ENCODE measurements around the gene FAM168A. TPM values are rescaled to one million over a fixed set of nuclear protein-coding genes. Genes with fewer than 3 reads are reported as not detected.

Gene FAM168A
- total and polyA plus RNA-seq, 10 of the 15 experiments (the other 5 are each of a cell fraction or from before 2014, with no cell fraction given): 1.7 to 20.0 (median 10.0) TPM

DNA sequence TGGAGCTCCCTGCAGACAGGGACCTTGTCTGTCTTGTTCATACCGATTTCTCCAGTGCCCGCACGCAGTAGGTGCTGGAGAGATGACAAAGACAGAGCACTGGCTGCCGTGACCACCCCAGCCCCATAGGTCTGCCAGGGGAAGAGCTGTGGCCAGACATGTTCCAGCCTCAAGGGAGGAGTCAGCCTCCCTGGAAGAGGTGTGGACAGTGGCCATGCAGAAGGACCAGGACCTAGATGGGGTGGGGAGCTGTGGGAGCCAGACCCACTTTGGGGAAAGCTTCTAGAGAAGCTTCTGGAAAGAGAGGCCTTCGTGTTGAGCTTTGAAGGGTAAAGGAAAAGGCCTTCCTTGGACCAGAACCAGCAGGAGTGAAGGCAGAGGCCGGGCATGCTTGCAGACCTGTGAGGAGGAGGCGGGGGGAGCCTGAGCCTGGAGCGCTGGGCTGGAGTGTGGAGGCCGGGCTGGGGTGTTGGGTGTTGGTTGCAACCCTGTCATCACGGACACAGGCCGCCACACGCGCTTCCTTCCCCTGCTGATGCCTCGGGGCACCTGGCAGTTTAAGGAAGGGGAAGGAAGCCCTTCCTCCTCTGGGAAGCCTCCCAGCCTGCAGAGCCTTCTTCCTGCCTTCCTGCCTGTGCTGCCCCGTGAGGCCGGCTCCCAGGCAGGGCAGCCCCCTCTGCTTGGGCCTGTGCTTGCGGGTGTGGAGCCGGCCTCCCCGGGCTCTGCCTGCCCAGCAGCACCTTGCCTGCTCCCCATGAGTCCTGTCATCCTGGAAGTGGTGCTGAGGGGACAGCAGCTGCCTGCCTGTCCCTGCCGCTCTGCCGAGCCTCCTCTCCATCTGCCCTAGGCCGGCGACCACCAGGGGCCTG lies 209.4 kb downstream of the FAM168A start:
- no peak for ATAC-seq
- WGBS (ENCODE audit: insufficient coverage, insufficient replicate concordance, low lambda C conversion rate, missing lambda C conversion rate): 55% methylated on average over 19 of the region's 23 CpGs
- intact Hi-C loops (cut with micrococcal nuclease; ENCODE audit: unreplicated experiment) (no loop called here), in situ Hi-C loops (cut with MboI) (no loop called here)
- Histone ChIP-seq H3K4me2 (ENCODE audit: control insufficient read depth, insufficient read depth) (peak overlapping the region; percentile 88), H3K4me3 (no peak overlapping the region), H3K27me3 (replicated peaks in 1 of 2; ENCODE audit: control insufficient read depth in 2 of 2, insufficient read depth in 2 of 2, low read length in 1 of 2) (no peaks in the 10 kb centered on the region), H3K9ac (ENCODE audit: control insufficient read depth, insufficient read depth, low read length) (peak overlapping the region; percentile 32), H4K20me1 (ENCODE audit: control insufficient read depth, insufficient read depth) (no peaks in the 10 kb centered on the region), H3K36me3 (ENCODE audit: control insufficient read depth in 2 of 2, insufficient read depth in 2 of 2, low read length in 1 of 2) (peaks cover 7 to 42% of the 10 kb centered on the region in 2 experiments; a peak in 2 of 4 replicates), H2AFZ (ENCODE audit: control insufficient read depth, low read depth, low read length) (no peak overlapping the region), H3K4me1 (ENCODE audit: control insufficient read depth, insufficient read depth, low read length) (peaks cover 54% of the 10 kb centered on the region), H3K27ac (ENCODE audit: control insufficient read depth, insufficient read depth) (peak overlapping the region; percentile 95), H3K9me3 (replicated peaks; ENCODE audit: control insufficient read depth, insufficient read depth, low read length) (no peaks in the 10 kb centered on the region), H3K79me2 (ENCODE audit: control insufficient read depth, insufficient read depth, low read length) (peaks cover 72% of the 10 kb centered on the region)
- ChIA-PET POLR2A (interaction anchor here (0.6 to 2.2 kb wide), 3 partner anchors 10 to 601 kb away, joined by 3 to 9 read pairs (median 5); no protein-coding TSS in a partner anchor), SMC1A (ENCODE audit: uncharacterized antibody, unreplicated experiment) (interaction anchor here (0.7 to 1.5 kb wide), 5 partner anchors 9 to 37 kb away, joined by 3 to 4 read pairs (median 3); no protein-coding TSS in a partner anchor), RAD21 (ENCODE audit: unreplicated experiment) (interaction anchor here (1.1 kb wide), 1 partner anchor 37 kb away, joined by 3 read pairs; no protein-coding TSS in a partner anchor), CTCF (interaction anchor here (0.6 to 25.6 kb wide), 6 partner anchors 11 to 802 kb away, joined by 3 to 400 read pairs (median 4); partner anchors contain the start of gene RELT)
- no peak for FAIRE-seq
- no peak for DNase-seq (ENCODE audit: low read depth, low spot score)
- TF ChIP-seq, protein P1, sequence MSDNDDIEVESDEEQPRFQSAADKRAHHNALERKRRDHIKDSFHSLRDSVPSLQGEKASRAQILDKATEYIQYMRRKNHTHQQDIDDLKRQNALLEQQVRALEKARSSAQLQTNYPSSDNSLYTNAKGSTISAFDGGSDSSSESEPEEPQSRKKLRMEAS (IDR thresholded peaks at IDR 0.05; ENCODE audit: low read depth, low read length): no peak
- TF ChIP-seq LARP7 (IDR thresholded peaks at IDR 0.05) (no peak), SMC3 (IDR thresholded peaks at IDR 0.05; ENCODE audit: borderline replicate concordance, low read length) (no peak), ZZZ3 (IDR thresholded peaks at IDR 0.05; ENCODE audit: control insufficient read depth, insufficient read length, low read depth) (no peak)
- TF ChIP-seq, protein P2, sequence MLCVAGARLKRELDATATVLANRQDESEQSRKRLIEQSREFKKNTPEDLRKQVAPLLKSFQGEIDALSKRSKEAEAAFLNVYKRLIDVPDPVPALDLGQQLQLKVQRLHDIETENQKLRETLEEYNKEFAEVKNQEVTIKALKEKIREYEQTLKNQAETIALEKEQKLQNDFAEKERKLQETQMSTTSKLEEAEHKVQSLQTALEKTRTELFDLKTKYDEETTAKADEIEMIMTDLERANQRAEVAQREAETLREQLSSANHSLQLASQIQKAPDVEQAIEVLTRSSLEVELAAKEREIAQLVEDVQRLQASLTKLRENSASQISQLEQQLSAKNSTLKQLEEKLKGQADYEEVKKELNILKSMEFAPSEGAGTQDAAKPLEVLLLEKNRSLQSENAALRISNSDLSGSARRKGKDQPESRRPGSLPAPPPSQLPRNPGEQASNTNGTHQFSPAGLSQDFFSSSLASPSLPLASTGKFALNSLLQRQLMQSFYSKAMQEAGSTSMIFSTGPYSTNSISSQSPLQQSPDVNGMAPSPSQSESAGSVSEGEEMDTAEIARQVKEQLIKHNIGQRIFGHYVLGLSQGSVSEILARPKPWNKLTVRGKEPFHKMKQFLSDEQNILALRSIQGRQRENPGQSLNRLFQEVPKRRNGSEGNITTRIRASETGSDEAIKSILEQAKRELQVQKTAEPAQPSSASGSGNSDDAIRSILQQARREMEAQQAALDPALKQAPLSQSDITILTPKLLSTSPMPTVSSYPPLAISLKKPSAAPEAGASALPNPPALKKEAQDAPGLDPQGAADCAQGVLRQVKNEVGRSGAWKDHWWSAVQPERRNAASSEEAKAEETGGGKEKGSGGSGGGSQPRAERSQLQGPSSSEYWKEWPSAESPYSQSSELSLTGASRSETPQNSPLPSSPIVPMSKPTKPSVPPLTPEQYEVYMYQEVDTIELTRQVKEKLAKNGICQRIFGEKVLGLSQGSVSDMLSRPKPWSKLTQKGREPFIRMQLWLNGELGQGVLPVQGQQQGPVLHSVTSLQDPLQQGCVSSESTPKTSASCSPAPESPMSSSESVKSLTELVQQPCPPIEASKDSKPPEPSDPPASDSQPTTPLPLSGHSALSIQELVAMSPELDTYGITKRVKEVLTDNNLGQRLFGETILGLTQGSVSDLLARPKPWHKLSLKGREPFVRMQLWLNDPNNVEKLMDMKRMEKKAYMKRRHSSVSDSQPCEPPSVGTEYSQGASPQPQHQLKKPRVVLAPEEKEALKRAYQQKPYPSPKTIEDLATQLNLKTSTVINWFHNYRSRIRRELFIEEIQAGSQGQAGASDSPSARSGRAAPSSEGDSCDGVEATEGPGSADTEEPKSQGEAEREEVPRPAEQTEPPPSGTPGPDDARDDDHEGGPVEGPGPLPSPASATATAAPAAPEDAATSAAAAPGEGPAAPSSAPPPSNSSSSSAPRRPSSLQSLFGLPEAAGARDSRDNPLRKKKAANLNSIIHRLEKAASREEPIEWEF (IDR thresholded peaks at IDR 0.05; ENCODE audit: insufficient replicate concordance, low read depth, low read length): no peak
- no TSS peak for BruUV-seq (replicated peaks)
